ENCODE results near the gene CT45A5. TPM values are rescaled to one million over a fixed set of nuclear protein-coding genes. Genes with fewer than 3 reads are reported as not detected.
"Not testable (repeated sequence)": the region's sequence is repeated elsewhere in the genome, so short reads cannot be mapped to it uniquely, and the experiment has no call there.

CT45A5 gene
- total and polyA plus RNA-seq, 10 of the 15 experiments (the other 5 are each of a cell fraction or from before 2014, with no cell fraction given): 0.09 to 0.32 (median 0.12) TPM; not detected in 7

GRCh38 chrX:135768091-135768490, 17.2 kb downstream of the CT45A5 start, which contains the start of gene CT45A3:
Gene CT45A3 (minus strand): TSS chrX:135768191. CDS start chrX:135764444, 3,747 bp downstream.
- ATAC-seq; H2AFZ ChIP-seq (ENCODE audit: control insufficient read depth, low read depth, low read length); H3K9me3 ChIP-seq (replicated peaks; ENCODE audit: control insufficient read depth, insufficient read depth, low read length); BruUV-seq (replicated peaks); H3K4me2 ChIP-seq (ENCODE audit: control insufficient read depth, insufficient read depth); H3K36me3 ChIP-seq (ENCODE audit: control insufficient read depth in 2 of 2, insufficient read depth in 2 of 2, low read length in 1 of 2); intact Hi-C loops (cut with micrococcal nuclease; ENCODE audit: unreplicated experiment); H3K4me3 ChIP-seq; H3K27ac ChIP-seq (ENCODE audit: control insufficient read depth, insufficient read depth); FAIRE-seq; RAD21 ChIA-PET (ENCODE audit: unreplicated experiment); CTCF ChIA-PET; DNase-seq (ENCODE audit: low read depth, low spot score); H3K27me3 ChIP-seq (replicated peaks in 1 of 2; ENCODE audit: control insufficient read depth in 2 of 2, insufficient read depth in 2 of 2, low read length in 1 of 2); H4K20me1 ChIP-seq (ENCODE audit: control insufficient read depth, insufficient read depth); in situ Hi-C loops (cut with MboI); H3K79me2 ChIP-seq (ENCODE audit: control insufficient read depth, insufficient read depth, low read length); SMC1A ChIA-PET (ENCODE audit: uncharacterized antibody, unreplicated experiment); POLR2A ChIA-PET; H3K9ac ChIP-seq (ENCODE audit: control insufficient read depth, insufficient read depth, low read length); H3K4me1 ChIP-seq (ENCODE audit: control insufficient read depth, insufficient read depth, low read length): not testable (repeated sequence)
- no CpG with 5 or more reads among the region's 17 CpGs for WGBS (ENCODE audit: insufficient coverage, insufficient replicate concordance, low lambda C conversion rate, missing lambda C conversion rate)

- H3K79me2 ChIP-seq (ENCODE audit: control insufficient read depth, insufficient read depth, low read length); H3K36me3 ChIP-seq (ENCODE audit: control insufficient read depth in 2 of 2, insufficient read depth in 2 of 2, low read length in 1 of 2); DNase-seq (ENCODE audit: low read depth, low spot score); SMC1A ChIA-PET (ENCODE audit: uncharacterized antibody, unreplicated experiment); H3K9me3 ChIP-seq (replicated peaks; ENCODE audit: control insufficient read depth, insufficient read depth, low read length); in situ Hi-C loops (cut with MboI); H3K4me3 ChIP-seq; CTCF ChIA-PET; H3K27me3 ChIP-seq (replicated peaks in 1 of 2; ENCODE audit: control insufficient read depth in 2 of 2, insufficient read depth in 2 of 2, low read length in 1 of 2); H3K9ac ChIP-seq (ENCODE audit: control insufficient read depth, insufficient read depth, low read length); H2AFZ ChIP-seq (ENCODE audit: control insufficient read depth, low read depth, low read length); FAIRE-seq; RAD21 ChIA-PET (ENCODE audit: unreplicated experiment); H3K27ac ChIP-seq (ENCODE audit: control insufficient read depth, insufficient read depth); ATAC-seq; POLR2A ChIA-PET; H3K4me2 ChIP-seq (ENCODE audit: control insufficient read depth, insufficient read depth); H3K4me1 ChIP-seq (ENCODE audit: control insufficient read depth, insufficient read depth, low read length); H4K20me1 ChIP-seq (ENCODE audit: control insufficient read depth, insufficient read depth); BruUV-seq (replicated peaks): not testable (repeated sequence)
- 67% methylated on average over 3 of the region's 4 CpGs for WGBS (ENCODE audit: insufficient coverage, insufficient replicate concordance, low lambda C conversion rate, missing lambda C conversion rate)
- intact Hi-C loops (cut with micrococcal nuclease; ENCODE audit: unreplicated experiment): loop anchor here (5.0 kb wide), 1 partner anchor 188 kb away; no protein-coding TSS in a partner anchor
These were observed 40.6 kb downstream of the CT45A5 start for GRCh38 chrX:135744739-135745138.
